ENCODE results near the gene TRIML1.

- TF ChIP-seq ATF2 (tag by site-specific recombination; IDR thresholded peaks at IDR 0.05; ENCODE audit: low read depth) (no peak), KLF10 (tag by site-specific recombination; IDR thresholded peaks at IDR 0.05) (no peak), ZNF677 (tag by site-specific recombination; IDR thresholded peaks at IDR 0.05) (no peak), CTCF (tag by site-specific recombination; IDR thresholded peaks at IDR 0.05) (no peak), HOXD13 (CRISPR knock-in tag; IDR thresholded peaks at IDR 0.05; ENCODE audit: borderline replicate concordance) (no peak), SP2 (tag by site-specific recombination; IDR thresholded peaks at IDR 0.05) (no peak), ZFP69B (tag by site-specific recombination; IDR thresholded peaks at IDR 0.05) (no peak)
These were observed at the start of gene TRIML1 for GRCh38 chr4:188139141-188139540.
